Tibial nerve (tissue), 4 donors: Measurements from ENCODE around the gene SERPING1. TPM values are rescaled to one million over a fixed set of nuclear protein-coding genes. Genes with fewer than 3 reads are reported as not detected.

Experiments
- DNase-seq, 2 donors: peaks; one replicate each; pipeline ENCODE4 v3.0.0-alpha.2; 2019; ENCODE audit warnings: low spot score in 2 of 2
- H3K27ac ChIP-seq, 4 donors: fragments of 200-600 bp; sonication (generic) in 3 of 4; one replicate each; pipeline ENCODE4 v1.5.1; 2017 to 2019; ENCODE audit warnings: mild to moderate bottlenecking in 1 of 4
- H3K27me3 ChIP-seq, 2 donors: fragments of 200-600 bp; sonication (generic) in 1 of 2; one replicate each; pipeline versions ENCODE4 v1.5.1 to v1.6.0; 2017 to 2019
- H3K36me3 ChIP-seq, 3 donors: fragments of 200-600 bp; sonication (generic); one replicate each; pipeline ENCODE4 v1.5.1; 2018 to 2019
- H3K4me1 ChIP-seq, 4 donors: fragments of 200-600 bp; sonication (generic) in 3 of 4; one replicate each; pipeline ENCODE4 v1.5.1; 2017 to 2019
- H3K4me3 ChIP-seq, 4 donors: fragments of 200-600 bp; sonication (generic) in 3 of 4; one replicate each; pipeline ENCODE4 v1.5.1; 2017 to 2019; ENCODE audit warnings: mild to moderate bottlenecking in 1 of 4, moderate library complexity in 1 of 4
- H3K9me3 ChIP-seq, 4 donors: fragments of 200-600 bp; sonication (generic) in 3 of 4; one replicate each; pipeline ENCODE4 v1.5.1; 2017 to 2019
- EP300 ChIP-seq, 2 donors: sonication (generic); formaldehyde crosslinking; IDR thresholded peaks; one replicate each; pipeline ENCODE4 v1.6.1; 2017; ENCODE audit warnings: antibody characterized with exemption in 2 of 2, mild to moderate bottlenecking in 1 of 2
- POLR2A ChIP-seq, 2 donors: fragments of 450-650 bp; IDR thresholded peaks; one replicate each; pipeline ENCODE4 v1.6.1; 2017; ENCODE audit warnings: antibody characterized with exemption in 2 of 2, mild to moderate bottlenecking in 2 of 2, moderate library complexity in 2 of 2
- WGBS, 2 donors: methylation state at CpG; one replicate each; pipeline ENCODE4 v1.1.5; 2018; 5-methylcytosine and 5-hydroxymethylcytosine counted together
- total RNA-seq, 4 donors: library from RNA; depleted of rRNA; stranded (reverse); fragments of >200 nt; gene quantifications; one replicate each; pipeline ENCODE4 v1.1.0, GENCODE V29; 2016
- TF ChIP-seq, protein P1 (sequence below), 5 experiments: fragments of 200-600 bp in 3 of 5; fragments of 450-650 bp in 2 of 5; sonication (generic) in 3 of 5; IDR thresholded peaks; one replicate each; pipeline ENCODE4 v1.5.1; 2016 to 2019; ENCODE audit warnings: antibody characterized with exemption in 5 of 5, mild to moderate bottlenecking in 3 of 5, moderate library complexity in 2 of 5

SERPING1 gene
- total RNA-seq, 4 donors from 2014 or later, result 508 to 826 (median 607) TPM

DNA sequence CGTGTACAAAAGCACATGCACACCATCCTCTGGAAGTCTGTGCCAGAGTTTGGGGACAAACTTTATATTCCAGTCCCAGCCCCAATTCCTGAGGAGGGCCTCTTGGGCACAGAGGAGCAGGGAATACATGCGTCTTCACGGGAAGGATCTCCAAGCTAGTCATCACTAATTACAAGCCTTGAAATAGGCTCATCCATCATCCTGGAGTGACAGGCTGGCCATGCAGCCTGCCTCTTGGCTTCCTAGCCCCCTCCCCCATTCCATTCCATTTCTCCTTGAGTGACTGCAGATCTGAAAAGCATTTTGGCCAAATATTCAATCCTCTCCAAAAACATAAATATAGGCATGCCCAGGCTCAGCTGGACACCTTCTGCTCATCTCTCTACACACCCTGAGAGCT lies 24.8 kb downstream of the SERPING1 start:
- 31 to 64% methylated on average over 3 of the region's 3 CpGs for WGBS, 2 donors

DNA sequence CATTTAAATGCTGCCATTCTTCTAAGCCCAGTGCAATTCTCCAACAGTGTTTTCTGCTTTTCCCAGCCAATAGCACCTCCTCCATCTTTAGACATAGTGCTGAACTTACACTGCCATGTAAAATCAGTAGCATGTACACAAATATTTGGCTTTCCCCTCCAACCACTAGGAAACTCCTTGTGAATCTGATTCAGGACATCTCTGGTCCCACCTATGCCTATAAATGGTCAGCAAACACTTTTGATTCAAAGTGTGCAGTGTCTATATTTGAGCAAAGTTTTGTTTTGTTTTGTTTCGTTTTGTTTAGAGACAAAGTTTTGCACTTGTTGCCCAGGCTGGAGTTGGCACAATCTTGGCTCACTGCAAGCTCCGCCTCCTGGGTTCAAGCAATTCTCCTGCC lies 27.4 kb downstream of the SERPING1 start:
- H3K27me3 ChIP-seq, result no peaks in the 10 kb centered on the region
- no peak overlapping the region for H3K27ac ChIP-seq
- H3K4me1 ChIP-seq, result no peaks in the 10 kb centered on the region
- WGBS, 2 donors, result 94 to 100% methylated on average over 2 of the region's 2 CpGs
- no peak for DNase-seq
- no peak for TF ChIP-seq EP300 (IDR thresholded peaks at IDR 0.05)
- no peak overlapping the region for H3K4me3 ChIP-seq
- H3K9me3 ChIP-seq, result peaks cover 0 to under 1% (median 0%) of the 10 kb centered on the region in 4 donors
- H3K36me3 ChIP-seq, result peaks cover 0 to 21% (median 0%) of the 10 kb centered on the region in 3 donors

More for the DNA sequence above, 24.8 kb downstream of the SERPING1 start:
- TF ChIP-seq POLR2A (IDR thresholded peaks at IDR 0.05), result no peak
- TF ChIP-seq, protein P1, sequence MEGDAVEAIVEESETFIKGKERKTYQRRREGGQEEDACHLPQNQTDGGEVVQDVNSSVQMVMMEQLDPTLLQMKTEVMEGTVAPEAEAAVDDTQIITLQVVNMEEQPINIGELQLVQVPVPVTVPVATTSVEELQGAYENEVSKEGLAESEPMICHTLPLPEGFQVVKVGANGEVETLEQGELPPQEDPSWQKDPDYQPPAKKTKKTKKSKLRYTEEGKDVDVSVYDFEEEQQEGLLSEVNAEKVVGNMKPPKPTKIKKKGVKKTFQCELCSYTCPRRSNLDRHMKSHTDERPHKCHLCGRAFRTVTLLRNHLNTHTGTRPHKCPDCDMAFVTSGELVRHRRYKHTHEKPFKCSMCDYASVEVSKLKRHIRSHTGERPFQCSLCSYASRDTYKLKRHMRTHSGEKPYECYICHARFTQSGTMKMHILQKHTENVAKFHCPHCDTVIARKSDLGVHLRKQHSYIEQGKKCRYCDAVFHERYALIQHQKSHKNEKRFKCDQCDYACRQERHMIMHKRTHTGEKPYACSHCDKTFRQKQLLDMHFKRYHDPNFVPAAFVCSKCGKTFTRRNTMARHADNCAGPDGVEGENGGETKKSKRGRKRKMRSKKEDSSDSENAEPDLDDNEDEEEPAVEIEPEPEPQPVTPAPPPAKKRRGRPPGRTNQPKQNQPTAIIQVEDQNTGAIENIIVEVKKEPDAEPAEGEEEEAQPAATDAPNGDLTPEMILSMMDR (IDR thresholded peaks at IDR 0.05), result no peak
- TF ChIP-seq EP300 (IDR thresholded peaks at IDR 0.05), result no peak
- peaks cover 0 to 44% (median 0%) of the 10 kb centered on the region in 3 donors for H3K36me3 ChIP-seq
- no peaks in the 10 kb centered on the region for H3K4me1 ChIP-seq
- no peaks in the 10 kb centered on the region for H3K27me3 ChIP-seq
- H3K9me3 ChIP-seq, result peaks cover 0 to 8% (median 0%) of the 10 kb centered on the region in 4 donors
- no peak for DNase-seq
- no peak overlapping the region for H3K27ac ChIP-seq
- H3K4me3 ChIP-seq, result no peak overlapping the region

DNA sequence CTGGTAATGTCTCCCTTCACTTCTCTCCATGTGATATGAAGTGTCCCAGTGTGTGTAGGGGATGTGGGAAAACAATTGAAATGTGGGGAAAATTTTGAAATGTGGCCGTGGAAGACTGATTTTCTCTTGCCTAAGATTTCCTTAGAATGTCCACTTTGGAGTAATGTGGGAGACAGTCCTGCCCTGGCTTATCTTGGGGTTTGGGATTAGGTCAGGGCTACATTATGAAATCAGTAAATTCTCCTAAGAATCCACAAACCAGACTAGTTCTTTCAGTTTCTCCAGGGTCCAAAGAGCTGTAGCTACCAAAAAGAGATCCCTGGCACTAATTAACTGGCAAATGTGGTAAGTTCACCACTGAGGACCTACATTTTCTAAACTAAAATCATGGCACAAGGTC lies 29.4 kb downstream of the SERPING1 start:
- Histone ChIP-seq H3K4me3 (no peak overlapping the region), H3K36me3 (peaks cover 0 to 8% (median 0%) of the 10 kb centered on the region in 3 donors)
- WGBS, 2 donors, result 59 to 64% methylated on average over 1 of the region's 1 CpG

DNA sequence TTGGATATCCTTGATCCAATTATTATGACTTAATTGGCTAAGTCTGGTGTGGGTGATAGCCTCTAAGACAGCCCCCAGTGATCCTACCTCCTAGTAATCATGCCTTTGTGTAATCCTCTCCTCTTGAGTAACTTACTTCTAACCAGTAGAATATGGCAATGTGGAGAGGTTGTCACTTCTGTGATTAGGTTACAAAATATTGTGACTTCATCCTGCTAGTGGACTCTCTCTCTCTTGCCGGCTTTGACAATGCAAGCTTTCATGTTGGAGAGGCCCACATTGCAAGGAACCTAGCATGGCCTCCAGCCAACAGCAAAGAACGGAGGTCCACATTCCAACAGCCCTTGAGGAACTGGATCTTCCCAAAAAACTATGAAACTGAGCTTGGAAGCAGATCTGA lies 32.7 kb downstream of the SERPING1 start:
- 22 to 36% methylated on average over 2 of the region's 2 CpGs for WGBS, 2 donors
- H3K36me3 ChIP-seq, result no peaks in the 10 kb centered on the region
- H3K9me3 ChIP-seq, result no peaks in the 10 kb centered on the region
- H3K27ac ChIP-seq, result no peak overlapping the region
- no peaks in the 10 kb centered on the region for H3K4me1 ChIP-seq
- H3K4me3 ChIP-seq, result no peak overlapping the region
- DNase-seq, result no peak
- no peaks in the 10 kb centered on the region for H3K27me3 ChIP-seq
- TF ChIP-seq POLR2A (IDR thresholded peaks at IDR 0.05) (no peak), EP300 (IDR thresholded peaks at IDR 0.05) (no peak)
- TF ChIP-seq, protein P1 (IDR thresholded peaks at IDR 0.05), result no peak

More for the DNA sequence above, 29.4 kb downstream of the SERPING1 start:
- no peaks in the 10 kb centered on the region for H3K9me3 ChIP-seq
- no peaks in the 10 kb centered on the region for H3K4me1 ChIP-seq
- no peaks in the 10 kb centered on the region for H3K27me3 ChIP-seq
- DNase-seq, result no peak
- TF ChIP-seq, protein P1 (IDR thresholded peaks at IDR 0.05), result no peak
- TF ChIP-seq EP300 (IDR thresholded peaks at IDR 0.05), result no peak
- no peak for TF ChIP-seq POLR2A (IDR thresholded peaks at IDR 0.05)
- no peak overlapping the region for H3K27ac ChIP-seq

DNA sequence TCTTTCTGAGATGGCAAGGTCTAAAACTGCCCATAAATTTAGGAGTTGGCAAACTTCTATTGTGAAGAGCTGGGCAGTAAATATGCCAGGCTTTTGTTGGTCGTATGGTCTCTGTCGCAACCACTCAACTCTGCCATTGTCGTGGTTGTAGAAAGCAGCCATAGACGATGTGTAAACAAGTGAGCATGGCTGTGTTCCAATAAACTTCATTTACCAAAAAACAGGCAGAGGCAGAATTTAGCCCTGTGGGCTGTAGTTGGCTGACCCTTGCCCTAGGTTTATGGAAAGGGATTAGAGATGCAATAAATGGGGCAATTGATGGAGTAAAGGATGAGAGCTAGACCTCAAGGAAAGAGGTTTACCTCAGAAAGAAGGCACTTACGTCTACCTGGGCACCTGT lies 34.6 kb downstream of the SERPING1 start:
- no peak for DNase-seq
- WGBS, 2 donors, result 36 to 47% methylated on average over 5 of the region's 5 CpGs

More for the DNA sequence above, 34.6 kb downstream of the SERPING1 start:
- no peaks in the 10 kb centered on the region for H3K27me3 ChIP-seq
- H3K9me3 ChIP-seq, result no peaks in the 10 kb centered on the region
- no peaks in the 10 kb centered on the region for H3K36me3 ChIP-seq
- TF ChIP-seq POLR2A (IDR thresholded peaks at IDR 0.05) (no peak), EP300 (IDR thresholded peaks at IDR 0.05) (no peak)
- TF ChIP-seq, protein P1 (IDR thresholded peaks at IDR 0.05), result no peak
- no peak overlapping the region for H3K27ac ChIP-seq
- H3K4me3 ChIP-seq, result no peak overlapping the region
- H3K4me1 ChIP-seq, result no peaks in the 10 kb centered on the region
